SK-N-MC (cell line): ENCODE measurements around the gene OR10A5.

Experiments used
- DNase-seq: peaks from one replicate; pipeline ENCODE4 v3.0.0-alpha.2; 2011; ENCODE audit warnings: low read depth, low spot score
- H3K27ac ChIP-seq: fragments of 200-600 bp; sonication (generic); 2 replicates; pipeline ENCODE4 v1.5.1; 2016; ENCODE audit warnings: mixed run types
- H3K36me3 ChIP-seq: fragments of 200-600 bp; sonication (generic); 2 replicates; pipeline ENCODE4 v1.6.1; 2017; ENCODE audit warnings: antibody characterized with exemption, low read length, mixed read lengths; ENCODE audit not compliant: insufficient read depth
- H3K4me3 ChIP-seq: fragments of 200-600 bp; sonication (generic); 2 replicates; pipeline ENCODE4 v1.5.1; 2016
- H3K9ac ChIP-seq: fragments of 200-600 bp; sonication (generic); 2 replicates; pipeline ENCODE4 v1.8.0; 2017; ENCODE audit warnings: mixed run types, mixed read lengths; ENCODE audit not compliant: insufficient read length
- H3K9me3 ChIP-seq: fragments of 200-600 bp; sonication (generic); 2 replicates; pipeline ENCODE4 v1.6.1; 2017; ENCODE audit warnings: low read depth, mild to moderate bottlenecking, antibody characterized with exemption, low read length, moderate library complexity, mixed read lengths
- EZH2 ChIP-seq: fragments of 200-600 bp; sonication (generic); IDR thresholded peaks from one replicate; pipeline ENCODE4 v1.6.1; 2017; ENCODE audit warnings: antibody characterized with exemption
- FOXP2 ChIP-seq: optimal IDR thresholded peaks from 2 replicates; pipeline ENCODE3; 2011; ENCODE audit warnings: mild to moderate bottlenecking, moderate library complexity; ENCODE audit not compliant: insufficient read depth; ENCODE audit errors: extremely low read length, control extremely low read depth
- POLR2AphosphoS5 ChIP-seq: IDR thresholded peaks from 2 replicates; pipeline ENCODE4 v1.6.1; 2012; ENCODE audit warnings: mild to moderate bottlenecking, low read depth, low read length, borderline replicate concordance

The OR10A5 gene

GRCh38 chr11:6889835-6890234, 44.4 kb downstream of the OR10A5 start:
- H3K9me3 ChIP-seq = no peaks in the 10 kb centered on the region
- H3K36me3 ChIP-seq = no peaks in the 10 kb centered on the region
- no peak for DNase-seq
- H3K9ac ChIP-seq = no peak overlapping the region
- no peak for TF ChIP-seq EZH2
- TF ChIP-seq POLR2AphosphoS5 = no peak
- TF ChIP-seq FOXP2 = no peak
- no peak overlapping the region for H3K27ac ChIP-seq
- H3K4me3 ChIP-seq = no peak overlapping the region

- H3K27ac ChIP-seq = no peak within 1 kb of the TSS
- H3K9ac ChIP-seq = no peak within 1 kb of the TSS
- TF ChIP-seq POLR2AphosphoS5 (no peak), EZH2 (no peak), FOXP2 (no peak)
- H3K9me3 ChIP-seq = no peaks in the 10 kb centered on the region
- H3K36me3 ChIP-seq = no peaks in the 10 kb centered on the region
- H3K4me3 ChIP-seq = no peak within 1 kb of the TSS
- DNase-seq = no peak
These were observed 46.9 kb downstream of the OR10A5 start, which contains the start of gene OR2D2 for GRCh38 chr11:6892400-6892799. TSS of gene OR2D2 (minus strand) at chr11:6892500. CDS start at chr11:6892500, 0 bp downstream.

GRCh38 chr11:6894097-6894496, 48.6 kb downstream of the OR10A5 start:
- Histone ChIP-seq H3K9ac (no peak overlapping the region), H3K4me3 (no peak overlapping the region), H3K9me3 (no peaks in the 10 kb centered on the region), H3K36me3 (no peaks in the 10 kb centered on the region), H3K27ac (no peak overlapping the region)
- no peak for TF ChIP-seq FOXP2
- no peak for TF ChIP-seq EZH2
- TF ChIP-seq POLR2AphosphoS5 = no peak
- no peak for DNase-seq

- Histone ChIP-seq H3K9me3 (no peaks in the 10 kb centered on the region), H3K36me3 (no peaks in the 10 kb centered on the region), H3K27ac (no peak overlapping the region), H3K9ac (no peak overlapping the region), H3K4me3 (no peak overlapping the region)
- no peak for TF ChIP-seq FOXP2
- no peak for TF ChIP-seq POLR2AphosphoS5
- TF ChIP-seq EZH2 = no peak
- no peak for DNase-seq
These were observed 49.5 kb downstream of the OR10A5 start for GRCh38 chr11:6895010-6895409.
